GM18858 (cell line): ENCODE results near the gene USP31.

Experiments used
- ATAC-seq: cut with Tn5 transposase; IDR thresholded peaks from one replicate; pipeline ENCODE4 v1.9.1; 2021; ENCODE audit not compliant: unreplicated experiment

Gene USP31

DNA sequence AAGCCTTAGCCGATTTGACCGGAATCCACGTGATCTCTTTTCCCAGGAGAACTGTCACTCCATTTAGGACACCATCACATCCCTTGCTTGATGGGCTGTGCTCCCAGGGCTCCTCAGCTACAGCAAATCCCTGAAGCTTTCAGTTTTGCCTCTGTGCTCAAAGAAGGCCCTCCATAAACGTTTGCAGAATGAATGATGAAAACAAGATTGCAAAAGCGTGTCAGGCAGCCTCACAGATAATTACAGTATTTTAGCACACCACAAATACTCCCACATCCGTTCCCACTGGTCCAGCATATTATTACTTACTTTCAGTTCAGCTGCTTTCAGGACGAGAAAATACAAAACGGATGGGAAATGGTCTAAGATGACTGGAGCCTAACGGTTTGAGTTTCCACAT is 84.6 kb downstream of the USP31 start:
- ATAC-seq, result no peak

DNA sequence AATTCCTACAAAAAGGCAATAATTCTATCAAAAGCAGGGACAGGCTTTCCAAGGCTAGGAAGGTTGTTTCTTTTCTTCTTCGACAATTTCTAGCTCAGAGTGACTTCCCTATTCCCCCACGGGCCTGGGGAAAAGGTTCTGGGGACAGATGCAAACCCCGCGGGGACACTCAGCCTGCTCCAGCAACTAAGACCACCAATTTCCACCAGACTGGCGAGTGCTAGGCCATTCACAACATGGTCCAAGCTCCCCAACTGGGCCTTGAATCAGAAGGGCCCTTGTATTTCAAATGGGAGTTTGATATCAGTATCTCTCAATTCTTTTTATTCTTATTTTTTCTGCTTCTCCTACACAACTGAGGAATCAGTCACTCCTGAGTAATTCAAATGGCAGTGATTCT is 86.7 kb downstream of the USP31 start:
- no peak for ATAC-seq

DNA sequence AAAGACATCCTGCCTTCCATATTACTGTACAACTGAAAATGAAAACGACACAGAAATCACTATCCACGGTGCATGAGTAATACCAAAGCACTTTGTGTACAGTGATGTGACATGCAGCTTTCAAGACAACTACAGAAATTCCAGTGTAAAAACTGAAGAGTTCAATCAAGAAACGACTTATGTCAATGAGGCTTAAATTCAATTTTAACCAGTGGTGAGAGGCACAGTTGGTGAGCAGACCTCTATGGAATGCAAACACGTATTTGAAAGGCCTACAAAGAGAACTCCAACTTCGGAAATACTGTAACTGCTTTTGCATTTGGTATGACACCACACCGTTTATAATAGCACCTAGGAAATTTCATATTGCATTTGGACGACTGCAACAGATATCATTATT is 87.6 kb downstream of the USP31 start:
- ATAC-seq, result no peak

DNA sequence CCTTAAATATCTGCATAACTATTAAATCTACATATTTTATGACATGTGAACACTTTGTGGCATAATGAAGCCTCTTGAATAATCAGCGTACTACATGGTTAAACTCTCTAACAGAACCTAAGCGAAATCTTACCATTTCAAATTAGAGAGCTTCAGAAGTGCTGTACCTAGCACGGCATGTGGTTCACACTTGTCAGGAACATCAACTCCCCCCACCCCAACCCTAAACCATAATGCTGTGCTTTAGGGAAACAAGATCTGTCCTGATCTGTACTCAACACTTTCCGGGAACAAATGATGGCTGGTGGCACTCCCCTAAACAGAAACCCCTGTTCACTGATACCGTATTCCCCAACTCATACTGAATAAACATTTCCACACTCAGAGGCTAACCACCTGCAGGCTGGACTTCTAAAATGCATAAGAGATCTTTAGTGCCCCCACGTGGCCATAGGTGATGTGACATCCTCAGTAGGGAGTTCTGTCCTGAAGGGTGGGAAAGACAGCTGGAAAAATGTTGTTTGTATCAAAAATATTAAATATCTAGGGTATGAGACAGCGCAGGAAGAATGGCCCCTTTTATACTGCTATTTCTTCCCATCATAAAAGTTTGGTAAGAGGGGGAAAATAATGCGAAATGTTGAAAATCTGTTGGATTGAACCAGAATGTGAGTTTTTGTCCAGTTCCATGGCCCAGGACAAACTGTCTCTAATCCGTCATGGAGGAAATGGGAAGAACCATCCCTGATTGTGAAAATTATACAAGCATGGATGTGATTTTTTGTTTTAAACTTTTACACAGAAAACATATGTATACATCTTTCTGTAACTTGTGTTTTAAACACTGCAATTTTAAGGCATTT is 88.6 kb downstream of the USP31 start:
- no peak for ATAC-seq

DNA sequence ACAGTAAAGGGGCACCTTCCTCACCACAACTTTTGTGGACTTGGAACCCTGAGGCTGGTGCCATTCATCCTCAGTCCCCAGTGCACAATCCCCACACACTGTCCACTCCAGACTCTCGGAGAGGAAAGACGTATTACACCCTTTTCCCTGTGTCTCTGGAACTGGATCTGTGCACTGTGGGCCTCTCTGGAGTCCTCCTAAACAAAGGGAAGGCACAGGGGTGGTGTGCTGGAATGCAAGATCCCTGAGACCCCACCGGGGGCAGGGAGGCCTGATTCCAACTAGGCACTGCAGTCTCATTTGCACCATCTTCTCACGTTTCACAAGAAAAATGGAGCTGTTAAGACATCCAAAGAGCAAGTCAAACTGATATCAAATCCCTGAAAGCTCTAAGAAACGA is 89.8 kb downstream of the USP31 start:
- no peak for ATAC-seq

DNA sequence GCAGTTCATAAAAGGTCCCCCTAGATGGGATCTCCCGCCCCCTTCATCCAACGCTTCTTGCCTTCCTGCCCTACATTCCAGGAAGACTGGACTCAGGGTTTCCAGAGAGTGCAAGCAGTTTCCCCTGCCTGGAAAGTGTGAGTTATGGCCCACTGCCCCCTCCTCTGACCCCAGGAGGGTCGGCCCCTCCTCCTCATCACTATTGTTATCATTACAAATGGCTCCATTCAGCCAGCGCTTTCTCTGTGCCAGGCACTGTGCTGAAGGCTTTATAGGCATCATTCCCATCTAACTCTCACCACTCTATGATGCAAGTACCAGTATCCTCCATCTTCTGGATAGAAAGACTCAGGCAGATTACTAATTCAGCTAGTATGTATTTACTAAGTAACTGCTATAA is 90.7 kb downstream of the USP31 start:
- ATAC-seq, result no peak

DNA sequence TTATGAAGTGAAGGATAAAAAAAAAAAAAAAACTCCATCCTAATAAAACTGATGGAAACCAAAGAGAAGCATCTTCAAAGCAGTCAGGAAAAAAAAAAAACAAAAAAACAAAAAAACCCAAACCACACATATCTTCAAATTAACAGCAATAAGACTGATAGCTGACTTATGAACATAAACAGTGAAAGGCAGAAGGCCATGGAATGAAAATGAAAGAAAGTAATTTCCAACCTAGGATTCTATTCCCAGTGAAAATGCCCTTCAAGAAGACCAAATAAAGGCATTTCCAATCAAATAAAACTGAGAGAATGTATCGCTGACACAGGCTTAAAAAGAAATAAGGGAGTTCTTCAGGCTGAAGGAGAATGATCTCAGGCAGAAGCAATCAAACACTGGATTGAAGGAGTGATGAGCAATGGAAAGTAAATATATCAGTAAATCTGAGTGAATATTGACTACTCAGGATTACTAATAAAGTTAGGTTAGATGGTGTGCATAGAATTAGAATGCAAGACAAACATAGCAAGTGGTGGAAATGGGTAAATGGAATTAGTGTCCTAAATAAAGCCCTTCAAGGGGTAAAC is 92.1 kb downstream of the USP31 start:
- no peak for ATAC-seq

DNA sequence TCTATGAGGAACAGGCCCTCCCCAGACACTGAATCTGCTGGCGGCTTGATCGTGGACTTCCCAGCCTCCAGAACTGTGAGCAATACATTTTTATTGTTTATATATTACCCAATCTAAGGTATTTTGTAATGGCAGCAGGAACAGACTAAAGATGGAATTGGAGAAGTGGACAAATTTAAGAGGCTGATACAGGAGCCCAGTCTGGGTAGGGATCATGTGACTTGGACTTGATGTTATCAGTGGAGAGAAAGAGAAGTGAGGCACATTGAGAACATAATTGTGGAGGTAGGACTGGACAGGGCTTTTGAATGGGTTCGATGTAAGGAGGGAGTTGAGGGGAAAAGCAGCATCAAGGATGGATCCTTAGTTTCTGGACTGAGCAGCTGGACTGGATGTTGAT is 93.8 kb downstream of the USP31 start:
- no peak for ATAC-seq

DNA sequence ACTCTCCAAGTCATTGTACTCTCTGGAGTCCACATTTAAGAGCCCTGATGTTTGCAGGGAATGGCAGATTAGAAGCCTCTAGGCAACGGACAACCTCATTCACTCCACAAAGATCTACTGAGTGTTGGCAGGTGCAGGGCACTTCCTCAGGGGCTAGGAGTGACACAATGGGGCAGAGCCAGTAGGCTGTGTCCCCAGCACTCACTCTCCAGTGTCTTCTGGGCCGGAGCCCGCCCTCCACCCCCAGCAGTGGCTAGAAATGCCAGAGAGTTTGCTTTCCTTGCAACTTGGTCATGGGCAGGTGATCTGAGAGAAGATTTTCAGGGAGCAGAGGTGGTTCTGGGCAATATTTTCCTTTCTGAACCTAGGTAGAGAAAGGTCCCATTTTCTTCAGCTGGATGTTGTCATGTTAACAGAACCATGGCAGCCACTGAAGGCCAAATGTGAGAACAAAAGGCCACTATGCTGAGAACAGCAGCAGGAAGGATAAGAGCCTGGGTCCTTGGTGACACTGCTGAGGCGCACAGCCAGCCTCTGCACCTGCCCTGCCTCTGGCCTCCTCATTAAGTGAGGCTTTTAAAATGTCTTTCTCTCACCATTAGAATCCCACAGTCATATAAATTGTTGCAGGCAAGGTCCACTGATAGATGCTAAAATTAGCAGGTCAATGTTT is 96.2 kb downstream of the USP31 start:
- no peak for ATAC-seq

DNA sequence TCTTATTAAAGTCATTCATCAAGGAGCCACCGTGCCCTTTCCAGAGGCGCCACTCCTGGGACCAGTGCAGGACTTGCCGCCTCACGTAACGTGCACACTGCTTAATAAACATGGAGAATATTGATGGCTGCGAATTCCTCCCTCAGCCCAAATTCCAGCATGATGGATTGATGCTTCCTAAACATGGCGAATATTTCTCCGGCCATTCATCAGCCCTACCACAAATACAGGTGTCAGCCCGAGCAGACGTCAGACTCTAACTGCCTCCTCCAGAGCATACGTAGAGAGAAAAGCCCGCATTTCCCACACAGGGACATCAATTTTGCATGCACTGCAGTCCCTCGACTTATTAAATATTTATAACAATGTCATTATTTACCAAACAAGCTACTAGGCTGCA is 97.0 kb downstream of the USP31 start:
- ATAC-seq, result no peak

DNA sequence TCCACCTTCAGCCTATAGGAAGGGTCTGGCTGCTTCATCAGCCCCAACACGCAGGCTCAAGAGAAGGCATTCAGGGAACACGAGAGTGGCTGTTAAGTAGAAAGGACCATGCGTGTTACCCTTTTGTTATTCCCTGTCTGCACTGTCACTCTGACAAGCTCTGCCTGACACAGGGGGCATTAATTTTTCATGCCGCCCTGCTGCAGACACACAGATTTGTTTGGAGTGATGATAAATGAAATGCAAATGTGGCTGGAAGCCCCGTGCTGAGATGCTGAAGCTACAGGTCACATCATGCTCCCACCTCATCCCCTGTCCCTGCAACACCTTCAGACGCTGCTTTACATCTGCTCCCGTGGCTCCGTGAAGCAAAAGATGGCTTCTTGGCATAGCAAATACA is 97.7 kb downstream of the USP31 start:
- ATAC-seq, result no peak

DNA sequence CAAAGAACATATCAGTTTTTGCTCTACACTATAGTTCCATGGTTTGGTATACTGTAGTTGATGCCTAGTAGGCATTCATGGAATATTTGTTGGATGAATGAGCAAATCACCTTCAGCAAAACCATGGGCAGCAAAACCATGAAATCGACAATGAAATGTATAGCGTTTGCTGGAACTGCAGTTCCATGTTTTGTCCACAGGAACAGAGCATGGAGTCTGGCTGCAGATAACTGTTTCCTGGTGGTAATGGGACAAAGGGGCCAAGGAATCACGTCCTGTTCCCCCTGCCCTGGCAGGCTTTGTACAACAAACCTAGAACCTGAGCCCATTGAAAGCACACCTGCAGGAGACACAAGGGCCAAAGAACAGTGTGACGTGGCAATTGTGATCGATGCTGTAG is 101.1 kb downstream of the USP31 start:
- ATAC-seq, result no peak

DNA sequence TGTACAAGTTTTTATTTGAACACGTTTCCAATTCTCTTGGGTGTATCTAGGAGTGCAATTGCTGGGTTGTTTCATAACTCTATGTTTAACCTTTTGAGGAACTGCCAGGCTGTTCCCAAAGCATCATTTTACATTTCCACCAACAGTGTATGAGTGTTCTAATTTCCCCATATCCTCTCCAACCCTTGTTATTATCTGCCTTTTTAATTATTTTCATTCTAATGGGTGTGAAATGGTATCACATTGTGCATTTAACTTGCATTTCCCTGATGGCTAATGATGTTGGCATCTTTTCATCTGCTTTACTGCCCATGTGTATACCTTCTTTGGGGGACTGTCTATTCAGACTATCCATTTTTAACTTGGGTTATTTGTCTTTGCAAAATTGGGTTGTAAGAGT is 104.2 kb downstream of the USP31 start:
- ATAC-seq, result no peak

DNA sequence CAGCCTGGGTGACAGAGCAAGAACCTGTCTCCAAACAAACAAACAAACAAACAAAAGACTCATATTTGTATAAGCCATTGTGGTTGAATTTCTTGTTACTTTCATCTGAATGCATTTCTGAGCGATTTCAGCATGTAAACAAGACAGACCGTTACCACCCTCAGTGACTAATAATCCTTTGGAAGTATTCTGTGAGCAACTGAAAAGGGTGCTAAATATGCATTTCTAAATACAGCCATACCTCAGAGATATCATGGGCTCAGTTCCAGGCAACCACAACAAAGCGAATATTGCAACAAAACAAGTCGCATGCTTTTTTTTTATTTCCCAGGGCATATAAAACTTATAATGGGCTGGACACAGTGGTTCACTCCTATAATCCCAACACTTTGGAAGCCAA is 109.0 kb downstream of the USP31 start:
- no peak for ATAC-seq

DNA sequence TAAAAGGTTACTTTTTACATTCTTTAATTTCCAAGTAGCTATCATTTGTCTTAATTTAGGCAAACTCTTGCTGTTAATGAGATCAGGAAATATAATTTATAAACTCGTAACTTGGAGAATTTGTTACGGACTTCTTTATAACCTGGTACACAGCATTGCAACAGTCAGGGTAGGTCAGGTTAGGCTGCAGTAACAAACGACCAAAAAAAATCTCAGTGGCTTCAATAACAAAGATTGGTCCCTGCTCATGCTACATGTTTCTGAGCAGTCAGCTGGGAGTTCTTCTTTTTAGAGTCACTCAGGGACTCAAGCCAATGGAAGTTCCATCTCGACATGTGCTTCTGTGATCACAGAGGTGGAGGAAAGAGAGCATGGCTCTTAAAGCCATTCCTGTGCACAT is 110.1 kb downstream of the USP31 start:
- ATAC-seq, result no peak

DNA sequence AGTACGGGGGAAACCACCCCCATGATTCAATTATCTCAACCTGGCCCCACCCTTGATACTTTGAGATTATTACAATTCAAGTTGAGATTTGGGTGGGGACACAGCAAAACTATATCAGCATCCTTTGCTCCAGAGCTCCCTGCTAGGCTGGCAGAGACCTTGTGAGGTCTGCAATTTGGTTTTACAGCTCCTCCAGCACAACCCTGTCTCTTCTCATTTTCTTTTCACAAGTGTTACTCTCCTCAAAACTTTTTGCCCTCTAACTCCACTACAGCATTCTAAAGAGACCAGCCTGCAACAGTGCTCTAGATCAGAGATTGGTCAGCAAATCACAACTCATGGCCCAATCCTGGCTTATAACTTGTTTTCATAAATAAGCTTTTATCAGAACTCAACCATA is 114.0 kb downstream of the USP31 start:
- ATAC-seq, result no peak

DNA sequence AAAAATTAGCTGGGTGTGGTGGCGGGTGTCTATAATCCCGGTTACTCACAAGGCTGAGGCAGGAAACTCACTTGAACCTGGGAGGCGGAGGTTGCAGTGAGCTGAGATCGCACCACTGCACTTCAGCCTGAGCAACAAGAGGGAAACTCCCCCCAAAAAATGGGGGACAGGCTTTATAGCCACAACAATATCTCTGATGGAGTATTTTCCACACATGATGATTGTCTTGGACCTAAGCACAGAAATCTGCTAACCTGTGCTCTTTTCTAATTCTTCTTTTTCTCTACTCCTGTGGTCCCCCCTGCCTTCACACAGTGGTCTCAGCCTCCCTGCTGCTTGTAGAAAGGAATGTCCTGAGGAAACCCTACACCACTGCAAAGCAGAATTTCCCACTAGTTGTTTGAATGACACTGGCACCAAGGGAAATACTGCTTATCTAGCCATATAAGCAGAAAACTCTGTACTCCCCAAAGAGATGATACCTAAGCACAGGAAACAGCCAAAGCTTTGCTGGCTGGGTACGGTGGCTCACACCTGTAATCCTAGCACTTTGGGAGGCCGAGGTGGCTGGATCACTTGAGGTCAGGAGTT is 117.6 kb downstream of the USP31 start:
- ATAC-seq, result no peak

DNA sequence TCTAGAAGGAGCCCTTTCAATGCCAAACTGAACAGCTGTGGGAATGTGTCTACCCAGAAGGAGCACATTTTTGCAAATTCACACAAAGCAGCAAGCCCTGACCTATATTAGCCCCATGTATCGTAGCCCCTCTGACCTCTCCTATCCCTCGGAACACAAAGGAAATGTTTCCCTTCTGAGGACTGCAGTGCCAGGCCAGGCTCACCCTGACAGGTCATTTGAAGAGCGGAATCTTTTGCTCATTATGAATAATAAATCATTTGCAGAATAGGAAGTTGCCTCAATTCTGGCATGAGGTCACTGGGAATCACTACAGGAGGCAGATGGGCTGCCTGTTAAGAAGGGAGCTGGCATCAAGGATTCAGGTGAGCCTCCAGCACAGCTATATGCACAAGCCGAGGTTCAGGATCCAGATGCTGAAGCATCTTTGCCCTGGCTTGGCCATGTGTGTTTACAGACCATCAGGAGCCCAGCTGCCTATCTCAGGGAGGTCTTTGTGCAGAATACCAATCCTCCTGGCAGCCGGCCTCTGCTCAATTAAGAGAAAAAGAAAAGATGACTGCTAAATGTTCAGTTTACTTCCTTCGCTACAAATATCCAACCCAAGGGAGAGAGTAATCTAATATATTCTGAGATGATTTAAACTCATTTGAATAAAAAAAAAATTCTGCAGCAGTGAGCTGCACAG is 119.4 kb downstream of the USP31 start:
- ATAC-seq, result no peak

DNA sequence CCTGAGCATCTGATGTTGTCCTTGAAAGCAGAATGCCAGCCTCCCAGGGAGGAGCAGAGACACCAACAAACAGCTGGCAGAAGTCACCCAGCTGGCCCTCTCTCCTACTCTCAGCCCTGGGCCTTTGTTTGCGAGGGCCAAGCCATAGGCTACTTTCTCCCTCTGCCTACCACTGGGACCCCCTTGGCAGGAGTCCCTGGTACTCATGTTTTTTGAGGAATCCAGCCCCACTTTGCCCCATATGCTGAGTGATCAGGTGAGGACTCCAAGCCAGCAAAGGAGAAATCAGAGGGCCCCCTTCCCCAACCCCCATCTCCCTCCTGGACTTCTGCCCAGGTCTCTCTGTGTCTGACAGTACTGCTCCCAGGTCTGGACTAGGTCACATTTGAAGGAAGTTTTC is 121.9 kb downstream of the USP31 start:
- ATAC-seq, result no peak

DNA sequence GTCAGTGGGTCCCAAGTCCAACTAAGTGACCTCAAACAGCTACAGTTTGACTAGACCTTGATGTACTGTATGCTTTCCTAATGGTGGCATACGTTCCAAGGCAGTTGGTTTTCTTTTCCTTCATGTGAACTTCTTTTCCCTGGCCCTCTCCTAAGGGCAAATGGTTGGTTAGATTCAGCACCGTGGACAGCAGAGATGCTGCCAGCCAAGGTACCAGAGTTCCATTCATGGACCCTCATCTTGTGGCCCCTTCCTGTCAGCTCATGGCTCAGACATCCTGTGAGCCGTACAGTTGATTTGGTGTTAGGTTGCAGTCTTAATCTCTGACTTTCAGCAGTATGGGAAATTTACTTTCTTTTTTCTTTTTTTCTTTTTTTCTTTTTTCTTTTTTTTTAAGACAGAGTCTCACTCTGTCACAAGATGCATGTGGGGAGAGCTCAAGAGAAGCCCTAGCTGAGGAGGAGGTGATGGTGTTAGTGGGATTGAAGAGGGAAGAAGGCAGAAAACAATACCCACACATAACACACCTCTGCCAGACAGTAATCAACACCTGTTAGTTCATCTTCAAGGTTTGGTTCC is 122.4 kb downstream of the USP31 start:
- no peak for ATAC-seq

DNA sequence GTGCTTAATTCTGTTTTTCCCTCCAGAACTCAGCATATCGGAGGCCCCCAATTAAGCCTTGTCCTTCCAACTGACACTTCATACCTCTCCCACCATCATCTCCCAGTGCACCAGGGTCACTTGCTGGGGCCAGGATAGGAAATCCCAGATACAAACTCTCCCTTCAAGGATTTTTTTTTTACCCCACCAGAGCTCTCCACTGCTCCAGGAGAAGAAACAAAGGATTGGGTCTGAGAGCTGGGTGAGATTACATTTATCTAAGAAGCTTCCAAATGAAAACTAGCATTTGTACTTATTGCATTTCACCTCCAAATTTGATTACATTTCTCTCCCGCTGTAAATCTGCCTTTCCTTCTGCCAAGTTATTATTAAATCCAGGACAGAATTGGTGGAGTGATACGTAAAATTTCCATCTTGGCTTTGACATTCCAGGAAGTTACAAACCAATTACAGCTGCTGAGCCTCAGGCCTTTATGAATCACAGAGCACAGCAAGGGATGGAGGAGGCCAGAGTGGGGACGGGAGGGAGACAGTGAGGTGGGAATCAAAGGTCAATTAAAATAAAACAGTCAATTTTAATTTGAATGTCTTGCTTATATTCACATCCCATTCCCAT is 123.5 kb downstream of the USP31 start:
- no peak for ATAC-seq
